A549 treated with dexamethasone at 1 μM for 4 hours (cell line): Measurements from ENCODE around the gene CYP20A1. TPM values are rescaled to one million over a fixed set of nuclear protein-coding genes. Genes with fewer than 3 reads are reported as not detected.

Experiments used
- total RNA-seq: library from RNA; stranded (reverse); fragments of 200-300 nt; extraction: Qiagen RNA extraction; gene quantifications from 5 replicates; pipeline ENCODE4 v1.2.3, GENCODE V29; 2022

The CYP20A1 gene, protein sequence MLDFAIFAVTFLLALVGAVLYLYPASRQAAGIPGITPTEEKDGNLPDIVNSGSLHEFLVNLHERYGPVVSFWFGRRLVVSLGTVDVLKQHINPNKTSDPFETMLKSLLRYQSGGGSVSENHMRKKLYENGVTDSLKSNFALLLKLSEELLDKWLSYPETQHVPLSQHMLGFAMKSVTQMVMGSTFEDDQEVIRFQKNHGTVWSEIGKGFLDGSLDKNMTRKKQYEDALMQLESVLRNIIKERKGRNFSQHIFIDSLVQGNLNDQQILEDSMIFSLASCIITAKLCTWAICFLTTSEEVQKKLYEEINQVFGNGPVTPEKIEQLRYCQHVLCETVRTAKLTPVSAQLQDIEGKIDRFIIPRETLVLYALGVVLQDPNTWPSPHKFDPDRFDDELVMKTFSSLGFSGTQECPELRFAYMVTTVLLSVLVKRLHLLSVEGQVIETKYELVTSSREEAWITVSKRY
- 9.0 to 11.5 TPM (median 9.8 TPM) in 5 replicates for total RNA-seq

DNA sequence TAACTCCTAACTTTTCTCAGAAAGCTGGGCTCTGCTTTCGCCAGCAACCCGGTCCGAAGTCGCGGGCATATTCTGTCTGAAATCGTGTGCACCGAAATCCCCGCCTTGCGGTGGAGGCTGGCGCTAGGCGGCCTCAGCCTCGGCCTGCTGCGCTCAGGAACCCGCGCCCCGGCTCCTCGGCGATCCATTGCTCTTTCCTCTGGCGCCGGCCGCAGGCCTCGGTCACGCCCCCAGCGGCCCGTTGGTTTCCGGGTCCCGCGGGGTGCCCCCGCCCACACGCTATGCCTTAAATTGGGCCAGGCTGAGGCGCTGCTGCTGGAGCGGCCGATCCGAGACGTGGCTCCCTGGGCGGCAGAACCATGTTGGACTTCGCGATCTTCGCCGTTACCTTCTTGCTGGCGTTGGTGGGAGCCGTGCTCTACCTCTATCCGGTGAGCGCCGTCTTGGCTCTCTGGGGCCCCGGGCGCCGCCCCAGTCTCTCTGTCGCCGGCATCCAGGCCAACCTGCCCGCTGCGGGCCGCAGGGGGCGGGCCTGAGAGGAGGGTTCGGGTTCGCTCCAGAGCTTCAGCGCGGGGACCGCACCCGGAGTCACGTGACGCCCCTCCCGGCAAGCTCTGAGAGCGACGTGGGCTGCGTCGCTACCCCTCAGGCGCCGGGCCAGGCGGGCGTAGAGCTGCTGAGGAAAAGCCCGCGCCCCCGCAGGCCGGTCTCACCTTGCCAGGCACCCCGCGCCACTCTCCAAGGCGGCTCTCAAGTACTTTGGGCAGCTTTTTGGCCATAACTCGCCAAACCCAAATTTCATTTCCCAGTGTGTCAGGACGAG is at the start of gene CYP20A1:
Gene CYP20A1 (plus strand): TSS at position 315 of the 823 bp plus-strand sequence. CDS start 45 bp downstream, at position 360.

DNA sequence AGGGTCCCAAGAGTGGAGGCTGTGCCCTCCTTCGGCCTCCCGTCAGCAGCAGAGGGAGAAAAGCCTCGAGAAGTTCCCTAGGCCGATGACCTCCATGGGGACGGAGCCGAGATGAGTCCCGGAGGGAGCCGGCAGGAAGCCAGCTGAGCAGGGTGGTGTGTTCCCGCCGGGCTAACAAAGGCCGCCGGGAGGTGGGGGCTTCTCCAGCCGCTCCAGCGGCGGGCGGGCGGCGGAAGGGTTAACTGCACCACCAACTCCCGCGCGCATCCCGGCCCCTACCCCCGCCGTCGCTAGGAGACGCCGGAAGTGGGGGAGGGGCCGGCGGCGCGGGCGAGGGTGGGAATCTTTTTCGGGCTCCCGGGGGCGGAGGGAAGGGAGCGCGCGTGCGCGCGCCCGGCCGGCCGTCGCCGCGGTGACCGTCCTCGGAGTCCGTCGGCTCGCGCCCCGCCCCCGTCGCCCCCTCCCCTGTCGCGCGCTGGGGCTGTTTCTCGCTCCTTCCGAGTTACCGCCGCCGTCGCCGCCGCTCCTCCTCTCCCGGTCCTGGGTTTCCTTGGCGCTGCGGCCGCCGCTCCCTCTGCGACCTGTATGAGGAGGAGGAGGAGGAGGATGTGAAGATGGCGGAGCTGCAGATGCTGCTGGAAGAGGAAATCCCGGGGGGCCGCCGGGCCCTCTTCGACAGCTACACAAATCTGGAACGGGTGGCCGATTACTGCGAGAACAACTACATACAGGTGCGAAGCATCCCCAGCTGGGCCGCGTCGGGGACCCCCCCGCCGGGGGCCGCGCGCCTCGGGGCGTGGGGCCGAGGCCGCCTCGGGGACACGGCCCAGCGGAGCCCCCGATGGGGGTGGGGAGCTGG is 89.3 kb downstream of the CYP20A1 start, which contains the start of gene ABI2:
Gene ABI2 (plus strand): TSS at position 494 of the 859 bp plus-strand sequence. CDS start 121 bp downstream, at position 615.

Other genes with a start within 250 kb of the CYP20A1 start
- 3.0 to 5.5 TPM (median 3.8 TPM) in 5 replicates for gene NBEAL1, start 224.1 kb upstream of the CYP20A1 start, total RNA-seq
- gene ABI2, start 89.4 kb downstream of the CYP20A1 start, total RNA-seq, result 44.1 to 73.8 TPM (median 67.5 TPM) in 5 replicates